SW 1271 (cell line): ENCODE measurements around the gene SPACA6.
"Not testable (repeated sequence)": the region's sequence is repeated elsewhere in the genome, so short reads cannot be mapped to it uniquely, and the experiment has no call there.

Source experiments
- DNase-seq, 2 experiments: peaks; one replicate each; lab custom pipeline; 2025; lab: John Stamatoyannopoulos, UW

SPACA6 gene, protein sequence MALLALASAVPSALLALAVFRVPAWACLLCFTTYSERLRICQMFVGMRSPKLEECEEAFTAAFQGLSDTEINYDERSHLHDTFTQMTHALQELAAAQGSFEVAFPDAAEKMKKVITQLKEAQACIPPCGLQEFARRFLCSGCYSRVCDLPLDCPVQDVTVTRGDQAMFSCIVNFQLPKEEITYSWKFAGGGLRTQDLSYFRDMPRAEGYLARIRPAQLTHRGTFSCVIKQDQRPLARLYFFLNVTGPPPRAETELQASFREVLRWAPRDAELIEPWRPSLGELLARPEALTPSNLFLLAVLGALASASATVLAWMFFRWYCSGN

DNA sequence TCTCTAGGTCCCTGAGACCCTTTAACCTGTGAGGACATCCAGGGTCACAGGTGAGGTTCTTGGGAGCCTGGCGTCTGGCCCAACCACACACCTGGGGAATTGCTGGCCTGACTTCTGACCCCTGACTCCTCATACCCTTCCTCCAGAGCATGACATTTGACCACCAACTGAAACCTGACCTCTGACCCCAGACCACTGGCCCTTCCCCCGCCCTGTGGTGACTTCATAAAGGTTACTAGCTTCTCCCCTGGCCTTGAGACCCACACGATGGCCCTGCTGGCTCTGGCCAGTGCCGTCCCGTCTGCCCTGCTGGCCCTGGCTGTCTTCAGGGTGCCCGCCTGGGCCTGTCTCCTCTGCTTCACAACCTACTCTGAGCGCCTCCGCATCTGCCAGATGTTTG, at the start of gene SPACA6:
TSS of gene SPACA6 (plus strand) at position 71 of the 400 bp plus-strand sequence. CDS start at position 268, 197 bp downstream.
- DNase-seq: no peak

DNA sequence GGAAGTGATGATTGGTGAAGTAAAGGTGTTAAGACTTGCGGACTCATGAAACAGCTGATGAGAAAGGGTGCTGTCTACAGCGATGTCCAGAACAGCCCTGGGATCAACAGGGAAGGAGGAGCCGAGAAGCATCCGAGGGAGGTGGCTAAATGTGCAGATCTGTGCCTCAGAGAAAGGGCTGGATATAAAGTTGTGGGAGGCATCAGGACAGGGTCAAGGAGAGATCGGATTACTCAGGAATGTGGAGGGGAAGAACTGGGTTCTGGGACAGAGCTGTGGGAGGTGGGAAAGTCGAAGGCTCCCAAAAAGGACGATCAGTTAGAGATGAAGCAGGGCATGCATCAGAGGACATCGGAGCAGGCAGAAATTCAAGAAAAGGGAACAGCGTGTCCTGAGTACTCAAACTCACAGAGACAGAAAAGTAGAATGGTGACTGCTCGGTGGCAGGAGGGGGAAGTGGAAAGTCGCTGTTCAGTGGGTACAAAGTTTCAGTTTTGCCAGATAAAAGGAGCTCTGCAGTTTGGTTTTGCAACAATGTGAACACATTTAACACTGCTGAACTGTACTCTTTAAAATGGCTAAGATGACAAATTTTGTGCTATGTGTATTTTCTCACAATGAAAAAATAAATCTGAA, 48.4 kb upstream of the SPACA6 start:
- no peak for DNase-seq

DNA sequence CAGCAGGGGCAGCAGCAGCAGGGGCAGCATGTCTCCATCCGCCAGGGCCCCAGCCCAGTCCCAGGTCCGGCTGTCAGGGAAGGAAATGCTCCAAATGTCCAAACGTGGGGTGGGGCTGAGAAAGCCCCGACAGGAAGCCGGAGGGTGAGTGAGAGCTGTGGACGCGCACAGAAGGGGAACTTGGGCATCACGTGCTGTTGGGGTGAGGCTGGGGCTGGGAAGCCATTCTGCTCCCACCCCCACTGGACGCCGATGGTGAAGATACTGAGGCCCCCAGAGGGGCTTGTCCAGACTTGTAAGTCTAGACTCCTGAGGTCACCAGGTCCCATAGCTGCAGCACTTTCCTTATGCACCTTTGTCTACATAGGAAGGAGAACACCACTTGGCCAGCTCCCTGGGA, 46.4 kb upstream of the SPACA6 start, which contains the start of gene SIGLEC14:
TSS of gene SIGLEC14 (minus strand) at position 96 of the 400 bp plus-strand sequence. CDS start at position 30, 66 bp downstream.
- not testable (repeated sequence) for DNase-seq

DNA sequence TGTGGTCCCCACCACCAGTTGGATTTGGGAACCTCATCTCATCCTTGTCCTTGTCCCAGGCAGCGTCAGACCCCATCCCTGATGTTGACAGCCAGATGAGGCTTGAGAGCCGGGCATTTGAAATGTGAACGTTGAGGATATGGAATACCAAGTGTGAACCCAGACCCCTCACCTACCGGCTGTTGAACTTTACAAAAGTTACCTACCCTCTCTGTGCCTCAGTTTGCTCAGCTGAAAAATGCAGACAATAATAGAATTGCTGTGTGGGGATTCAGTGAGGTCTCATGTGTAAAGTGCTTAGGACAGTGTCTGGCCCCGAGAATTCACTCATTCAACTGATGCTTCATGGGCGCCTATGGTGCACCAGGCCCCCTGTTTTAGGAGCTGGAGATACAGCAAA, 45.8 kb upstream of the SPACA6 start:
- DNase-seq: no peak

DNA sequence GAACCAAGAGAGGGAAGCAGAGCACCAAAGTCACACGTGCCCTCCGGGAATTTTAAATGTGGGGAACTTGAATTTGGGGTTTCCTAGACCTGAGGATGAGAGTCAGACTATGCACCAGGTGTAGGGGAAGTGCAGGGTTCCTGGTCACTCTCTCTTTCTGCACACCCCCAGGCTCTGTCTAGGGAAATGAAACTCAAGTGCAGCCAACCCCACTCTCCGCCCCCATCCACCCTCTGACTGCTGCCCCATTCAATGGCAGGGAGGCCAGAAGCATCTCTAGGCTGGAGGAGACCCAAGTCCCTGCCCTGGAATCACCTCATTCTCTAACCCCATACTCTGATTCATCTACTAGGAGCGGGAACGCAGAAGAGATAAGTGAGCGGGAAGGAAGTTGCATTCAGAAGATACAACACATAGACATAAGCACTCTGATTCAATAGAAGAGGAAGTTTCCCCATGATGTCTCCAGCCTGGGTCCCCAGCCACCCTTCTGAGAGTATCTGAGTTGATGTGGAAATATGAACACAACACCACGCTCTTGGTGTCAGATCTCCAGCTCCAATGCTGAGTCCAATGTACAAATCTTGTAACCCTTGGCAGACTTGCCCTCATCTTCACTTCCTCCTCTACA, 41.8 kb upstream of the SPACA6 start:
- DNase-seq: no peak

DNA sequence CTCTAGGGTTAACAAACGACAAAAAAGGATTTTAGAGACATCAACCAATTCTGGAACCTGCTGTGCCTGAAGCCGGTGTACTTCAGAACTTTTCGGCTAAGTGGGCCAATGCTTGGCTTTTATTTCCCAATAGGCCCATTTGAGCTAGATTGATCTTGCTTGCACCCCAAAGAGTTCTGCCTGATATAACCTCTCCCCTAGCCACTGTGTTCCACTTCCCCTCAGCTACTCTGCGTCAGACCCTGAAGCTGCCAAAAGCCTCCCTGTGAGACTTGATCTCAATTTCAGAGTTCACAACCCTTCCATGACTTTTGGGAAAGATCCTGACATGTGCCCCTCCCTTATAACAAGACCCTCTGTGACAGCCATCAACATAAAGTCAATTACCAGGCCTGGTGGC, 40.9 kb upstream of the SPACA6 start:
- DNase-seq: no peak

DNA sequence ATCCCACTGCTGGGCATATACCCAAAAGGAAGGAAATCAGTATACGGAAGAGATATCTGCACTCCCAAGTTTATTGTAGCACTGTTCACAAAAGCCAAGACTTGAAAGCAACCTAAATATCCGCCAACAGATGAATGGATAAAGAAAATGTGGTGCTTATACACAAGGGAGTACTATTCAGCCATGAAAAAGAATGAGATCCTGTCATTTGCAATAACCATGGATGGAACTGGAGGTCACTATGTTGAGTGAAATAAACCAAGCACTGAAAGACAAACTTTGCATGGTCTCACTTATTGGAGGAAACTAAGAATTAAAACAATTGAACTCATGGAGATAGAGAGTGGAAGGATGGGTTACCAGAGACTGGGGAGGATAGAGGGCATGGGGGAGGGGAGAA, 40.0 kb upstream of the SPACA6 start:
- DNase-seq: no peak

DNA sequence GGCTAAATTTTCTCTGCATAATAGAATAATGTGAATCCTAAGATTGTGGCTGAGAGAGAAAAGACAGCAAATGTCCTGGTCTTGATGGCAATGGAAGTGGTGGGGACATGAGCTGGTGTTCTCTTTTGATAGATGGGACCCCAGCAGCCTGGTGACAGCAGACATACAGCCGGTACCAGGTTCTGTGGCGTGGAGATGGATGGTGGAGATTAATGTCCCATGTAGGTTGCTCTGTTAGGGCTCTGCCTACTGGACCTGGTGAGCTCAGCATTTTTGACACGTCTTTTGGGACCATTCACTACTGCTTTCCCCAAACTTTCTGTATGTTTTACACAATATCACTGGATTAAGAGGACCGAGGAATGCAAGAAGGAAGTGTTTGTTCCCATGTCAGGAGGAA, 38.3 kb upstream of the SPACA6 start:
- no peak for DNase-seq

DNA sequence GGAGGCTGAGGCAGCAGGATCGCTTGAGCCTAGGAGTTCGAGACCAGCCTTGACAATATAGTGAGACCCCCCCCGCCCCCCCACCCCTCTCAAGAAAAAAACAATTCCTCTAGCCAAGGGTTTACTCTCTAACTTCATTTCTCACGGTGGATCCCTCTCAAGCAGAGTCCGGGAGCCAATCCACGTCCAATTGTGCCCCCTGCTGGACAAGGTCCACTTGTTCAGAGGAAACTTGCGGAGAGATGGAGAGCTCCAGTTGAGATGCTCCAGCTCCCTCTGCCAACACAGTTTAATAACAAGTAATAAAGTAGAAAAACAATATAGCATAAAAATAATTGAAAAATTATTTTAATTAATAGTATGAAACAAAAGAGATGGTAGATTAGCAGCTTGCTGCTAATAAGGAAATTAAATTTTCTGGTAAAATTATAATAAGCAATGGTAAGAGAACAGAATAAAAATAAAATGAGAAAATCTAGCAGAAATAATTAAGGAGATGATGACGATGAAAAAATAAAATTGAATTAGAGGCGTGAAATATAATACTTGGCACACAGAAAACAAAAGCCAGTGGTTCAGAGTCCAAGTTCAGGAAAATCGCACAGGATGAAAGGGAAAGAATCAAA, 32.0 kb upstream of the SPACA6 start:
- peak in 1 of 2 experiments; percentile 34 for DNase-seq

DNA sequence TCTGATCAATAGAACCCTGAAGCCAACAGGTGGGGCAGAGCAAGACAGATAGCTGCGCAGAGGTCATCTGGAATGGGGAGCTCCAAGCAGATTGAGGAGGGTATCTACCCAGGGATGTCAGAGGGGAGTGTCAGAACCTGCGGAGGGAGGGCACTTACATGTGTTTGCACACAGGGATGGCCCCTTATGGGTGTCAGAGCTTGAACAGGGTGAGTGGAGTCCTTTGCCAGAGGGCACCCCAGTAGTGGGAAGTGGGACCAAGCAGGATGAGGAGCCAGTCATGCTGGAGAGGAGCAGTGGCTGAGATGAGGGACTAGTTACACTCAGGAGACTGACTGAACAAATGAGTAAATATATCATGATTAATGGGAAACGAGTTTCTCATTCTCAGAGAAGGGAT, 29.5 kb upstream of the SPACA6 start:
- no peak for DNase-seq

DNA sequence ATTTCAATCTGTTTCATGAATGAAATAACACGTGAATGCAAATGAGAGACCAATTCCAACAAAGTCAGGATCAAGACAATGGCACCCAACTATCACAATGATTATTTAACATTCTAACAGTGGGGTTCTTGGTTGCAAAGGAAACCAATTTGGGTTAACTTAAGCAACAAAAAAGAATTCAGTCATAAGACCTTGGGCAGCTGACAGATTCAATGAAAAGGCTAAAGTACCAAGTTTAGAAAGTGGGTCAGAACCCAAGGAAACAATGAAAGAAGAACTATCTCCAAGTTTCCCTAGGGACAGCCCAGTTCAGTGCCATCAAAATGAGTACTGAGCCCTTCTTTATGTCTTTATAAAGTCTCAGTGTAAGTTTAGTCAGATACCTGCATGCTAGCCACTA, 29.0 kb upstream of the SPACA6 start:
- DNase-seq: no peak

DNA sequence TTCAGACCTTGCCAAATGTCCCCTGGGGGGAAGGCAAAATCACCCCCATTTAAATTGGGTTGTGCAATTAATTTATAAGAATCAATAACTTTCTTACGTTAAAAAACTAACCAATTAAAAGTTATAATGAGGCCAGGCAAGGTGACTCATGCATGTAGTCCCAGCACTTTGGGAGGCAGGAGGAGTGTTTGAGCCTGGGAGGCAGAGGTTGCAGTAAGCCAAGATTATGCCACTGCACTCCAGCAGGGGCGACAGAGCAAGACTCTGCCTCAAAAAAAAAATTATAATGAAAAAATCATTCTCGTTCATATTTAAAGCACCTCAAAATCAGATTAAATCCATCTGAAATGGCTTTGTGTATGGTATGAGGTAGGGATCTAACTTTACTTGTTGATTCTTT, 28.1 kb upstream of the SPACA6 start:
- no peak for DNase-seq

DNA sequence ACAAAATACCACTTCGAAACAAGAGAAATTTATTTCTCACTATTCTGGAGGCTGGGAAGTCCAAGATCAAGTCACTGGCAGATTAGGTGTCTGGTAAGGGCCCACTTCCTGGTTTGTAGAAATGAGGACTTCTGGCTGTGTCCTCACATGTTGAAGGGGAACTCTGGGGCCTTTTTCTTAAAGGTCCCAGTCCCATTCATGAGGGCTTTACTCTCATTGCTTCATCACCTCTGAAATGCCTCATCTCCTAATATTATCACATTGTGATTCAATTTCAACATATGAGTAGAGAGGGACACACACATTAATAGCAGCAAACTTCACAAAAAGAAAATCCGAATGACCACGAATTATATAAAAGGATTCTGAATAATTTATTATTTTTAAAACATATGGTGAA, 24.9 kb upstream of the SPACA6 start:
- no peak for DNase-seq

DNA sequence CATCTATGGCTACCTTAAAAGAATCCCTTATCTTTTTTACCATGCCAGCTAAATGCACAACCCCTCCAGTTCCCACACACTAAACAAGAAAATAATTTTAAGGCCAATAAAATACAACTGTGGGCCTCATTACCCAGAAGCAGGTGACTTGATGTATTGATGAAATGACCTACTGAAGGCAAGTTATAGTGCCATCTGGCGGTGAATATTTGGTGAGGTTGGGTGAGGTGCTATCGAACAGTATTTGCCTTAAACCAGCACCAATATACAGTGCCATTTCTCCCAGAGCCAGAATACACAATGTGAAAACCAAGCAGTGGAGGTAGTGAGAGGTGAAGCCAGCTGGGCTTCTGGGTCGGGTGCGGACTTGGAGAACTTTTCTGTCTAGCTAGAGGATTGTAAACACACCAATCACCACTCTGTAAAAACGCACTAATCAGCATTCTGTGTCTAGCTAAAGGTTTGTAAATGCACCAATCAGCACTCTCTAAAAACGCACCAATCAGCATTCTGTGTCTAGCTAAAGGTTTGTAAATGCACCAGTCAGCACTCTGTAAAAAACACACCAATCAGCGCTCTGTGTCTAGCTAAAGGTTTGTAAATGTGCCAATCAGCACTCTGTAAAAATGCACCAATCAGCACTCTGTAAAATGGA, 17.1 kb upstream of the SPACA6 start:
- not testable (repeated sequence) for DNase-seq

DNA sequence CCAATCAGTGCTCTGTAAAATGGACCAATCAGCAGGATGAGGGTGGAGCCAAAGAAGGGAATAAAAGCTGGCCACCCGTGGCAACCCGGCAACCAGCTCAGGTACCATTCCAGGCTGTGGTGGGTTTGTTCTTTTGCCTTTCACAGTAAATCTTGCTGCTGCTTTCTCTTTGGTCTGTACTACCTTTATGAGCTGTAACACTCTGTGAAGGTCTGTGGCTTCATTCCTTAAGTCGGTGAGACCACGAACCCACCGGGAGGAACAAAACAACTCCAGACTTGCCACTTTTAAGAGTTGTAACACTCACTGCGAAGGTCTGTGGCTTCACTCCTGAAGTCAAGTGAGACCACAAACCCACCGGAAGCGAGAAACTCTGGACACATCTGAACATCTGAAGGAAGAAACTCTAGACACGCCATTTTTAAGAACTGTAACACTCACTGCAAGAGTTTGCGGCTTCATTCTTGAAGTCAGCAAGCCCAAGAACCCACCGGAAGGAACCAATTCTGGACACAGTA, 16.5 kb upstream of the SPACA6 start:
- no peak for DNase-seq

DNA sequence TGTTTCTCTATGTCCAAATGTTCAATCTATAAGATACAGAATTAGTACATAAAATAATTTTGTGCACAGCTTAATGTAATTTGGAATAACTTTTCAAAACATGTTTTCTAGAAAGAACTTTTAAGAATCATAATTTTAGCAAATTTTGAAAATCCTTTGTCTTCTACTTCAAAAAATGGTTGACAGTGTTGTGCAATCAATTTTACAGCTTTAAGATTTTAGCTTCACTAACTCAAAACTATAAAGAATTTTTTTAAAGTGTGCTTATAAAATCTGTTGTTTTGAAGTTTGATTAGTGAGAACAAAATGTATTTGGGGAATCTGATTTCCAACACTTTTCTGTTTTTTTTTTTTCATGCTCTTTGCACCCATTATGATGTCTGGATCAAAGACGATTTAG, 12.7 kb upstream of the SPACA6 start:
- DNase-seq: no peak

DNA sequence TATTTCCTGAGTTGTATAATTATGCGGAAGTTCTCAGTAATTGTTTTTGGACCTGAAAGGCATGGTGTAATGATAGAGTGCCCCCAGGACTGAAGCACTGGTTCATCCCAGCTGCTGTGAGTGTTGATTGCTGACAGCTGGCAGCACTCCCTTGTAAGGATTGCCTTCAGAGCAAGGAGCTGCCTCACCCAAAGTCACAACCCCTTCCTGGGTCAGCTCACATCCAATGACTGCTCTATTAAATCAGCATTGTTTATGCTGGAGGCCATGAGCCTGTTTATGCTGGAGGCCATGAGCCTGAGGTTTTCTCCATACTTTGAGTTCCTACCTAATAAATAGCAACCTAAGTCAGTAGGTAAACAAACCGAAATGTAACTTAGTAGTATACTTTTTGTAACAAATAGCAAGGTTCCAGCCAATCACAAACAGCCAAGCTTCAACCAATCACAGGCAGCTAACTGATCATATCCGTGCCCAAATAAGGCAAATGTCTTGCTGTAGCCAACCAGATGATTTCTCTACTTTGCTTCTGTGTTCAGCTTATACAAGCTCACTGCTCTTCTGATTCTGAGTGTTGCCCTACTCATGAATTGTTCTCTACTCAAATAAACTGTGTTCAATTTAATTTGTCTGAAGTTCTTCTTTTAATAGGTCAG, 11.7 kb upstream of the SPACA6 start:
- no peak for DNase-seq

DNA sequence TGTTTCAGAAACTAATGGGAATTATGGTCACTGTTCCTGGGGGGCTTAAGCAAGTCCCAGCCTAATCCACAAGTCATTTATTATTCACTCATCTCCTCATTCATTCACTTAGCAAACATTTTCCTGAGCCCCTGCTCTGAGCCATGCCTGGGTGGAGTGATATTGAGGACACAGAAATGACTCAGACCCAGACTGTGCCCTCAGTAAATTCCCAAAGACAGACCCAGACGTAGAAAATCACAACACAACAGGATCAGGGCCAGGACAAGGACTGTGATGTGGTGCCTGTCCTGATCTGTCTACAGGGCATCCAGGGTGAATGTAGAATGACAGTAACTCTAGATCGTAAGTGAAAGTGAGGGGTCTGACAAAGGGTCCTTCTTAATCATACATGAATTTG, 7.0 kb upstream of the SPACA6 start:
- no peak for DNase-seq

DNA sequence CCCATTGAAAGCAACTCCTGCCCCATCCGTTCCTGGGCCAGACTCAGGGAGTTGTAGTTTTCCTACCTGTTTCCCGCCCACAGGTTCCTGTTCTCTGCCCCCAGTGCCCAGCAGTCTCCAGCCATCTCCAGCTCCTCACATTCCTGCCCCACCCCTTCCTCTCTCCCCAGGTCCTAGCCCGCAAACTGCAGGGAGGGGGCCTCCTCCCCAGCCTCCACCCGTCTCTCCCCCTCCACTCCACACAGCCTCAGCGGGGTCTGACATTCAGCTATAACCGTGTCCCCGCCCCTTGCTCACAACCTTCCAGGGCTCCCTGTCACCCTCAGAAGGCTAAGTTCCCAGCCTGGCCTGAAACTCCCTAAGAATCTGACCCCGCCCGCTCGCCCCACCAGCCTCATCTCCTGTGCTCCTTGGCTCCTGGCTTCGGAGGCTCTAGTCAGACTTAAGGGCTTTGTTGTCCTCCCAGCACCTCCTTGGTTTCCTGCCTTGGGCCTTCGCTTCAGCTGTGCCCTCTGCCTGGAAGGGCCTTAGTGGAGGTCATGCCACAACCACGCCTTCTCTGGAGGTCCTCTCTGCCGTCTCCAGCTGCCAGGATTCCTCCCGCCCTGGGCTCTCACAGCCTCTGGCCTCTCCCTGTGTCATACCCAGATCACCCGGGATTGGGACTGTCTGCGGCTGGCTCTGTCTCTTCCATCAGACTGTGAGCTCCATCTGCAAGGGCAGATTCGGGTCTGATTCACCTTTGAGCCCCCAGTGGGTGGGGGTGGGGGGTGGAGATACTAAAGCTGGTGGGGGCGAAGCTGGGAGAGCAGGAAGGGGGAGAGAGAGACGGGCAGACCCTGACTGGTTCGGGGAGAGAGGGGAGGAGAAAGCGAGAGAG, 5.1 kb upstream of the SPACA6 start:
- DNase-seq: peak in 1 of 2 experiments; percentile 53
